Mesothelial cell of epicardium (in vitro differentiated cells): Measurements from ENCODE around the gene ZNF362. TPM values are rescaled to one million over a fixed set of nuclear protein-coding genes. Genes with fewer than 3 reads are reported as not detected.

Source experiments
- DNase-seq, 2 experiments: peaks; one replicate each; pipeline ENCODE4 v3.0.0; 2021; ENCODE audit warnings: low spot score in 2 of 2; ENCODE audit not compliant: unreplicated experiment in 2 of 2
- H3K27ac Mint-ChIP-seq: 2 replicates; pipeline ENCODE4 v1.8.0; 2021; ENCODE audit warnings: mixed read lengths
- H3K27me3 Mint-ChIP-seq: 2 replicates; pipeline ENCODE4 v1.8.0; 2021; ENCODE audit warnings: low read depth, mixed read lengths
- H3K36me3 Mint-ChIP-seq: 2 replicates; pipeline ENCODE4 v1.8.0; 2021; ENCODE audit warnings: mixed read lengths
- H3K4me1 Mint-ChIP-seq: 2 replicates; pipeline ENCODE4 v1.8.0; 2021; ENCODE audit warnings: mixed read lengths
- H3K4me3 Mint-ChIP-seq: 2 replicates; pipeline ENCODE4 v1.8.0; 2021; ENCODE audit warnings: mild to moderate bottlenecking, moderate library complexity, mixed read lengths
- H3K9me3 Mint-ChIP-seq: 2 replicates; pipeline ENCODE4 v1.8.0; 2021; ENCODE audit warnings: mixed read lengths
- total RNA-seq: library from RNA; stranded (reverse); gene quantifications from 3 replicates; pipeline ENCODE4 v1.2.1, GENCODE V29; 2021
- TF ChIP-seq, protein P1 (sequence below): fragments of 200-600 bp; sonication (generic); IDR thresholded peaks from one replicate; pipeline ENCODE4 v1.5.0; 2021; ENCODE audit warnings: antibody characterized with exemption; ENCODE audit not compliant: unreplicated experiment

Gene ZNF362
- total RNA-seq, 1 donor from 2014 or later, result 114 TPM

DNA sequence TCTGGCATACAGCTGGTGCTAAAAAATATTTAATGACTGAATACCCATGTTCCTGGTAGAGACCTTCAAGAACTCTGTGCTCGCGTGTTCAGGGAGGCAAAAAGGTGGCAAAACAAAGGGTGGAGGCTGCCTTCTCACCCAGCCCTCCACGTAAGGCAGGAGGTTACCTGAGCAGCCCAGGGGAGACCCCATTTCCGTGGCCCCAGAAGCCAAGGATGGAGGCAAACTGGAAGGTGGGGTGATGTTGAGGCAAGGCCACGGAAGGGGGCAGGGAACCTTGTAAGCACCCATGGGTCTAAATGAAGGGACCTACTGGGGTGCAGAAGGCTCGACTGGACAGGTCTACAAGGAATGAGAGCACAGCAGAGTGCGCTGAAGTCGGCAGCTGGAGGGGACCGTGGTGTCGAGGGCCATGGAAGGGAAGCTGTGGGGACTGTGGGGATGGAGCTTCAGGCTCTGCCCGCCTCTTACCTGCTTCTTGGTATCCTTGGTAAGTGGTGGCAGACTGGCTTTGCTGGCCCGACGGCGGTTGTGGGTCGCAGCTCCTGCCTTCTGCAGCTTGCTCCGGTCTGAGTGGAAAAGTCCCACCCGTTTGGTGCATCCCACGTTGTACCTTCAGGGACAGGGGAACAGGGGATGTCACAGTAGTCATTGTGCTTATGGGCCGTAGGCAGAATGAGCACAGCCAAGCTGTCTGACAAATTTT lies 73.5 kb downstream of the ZNF362 start:
- H3K4me1 Mint-ChIP-seq, result peaks cover 4% of the 10 kb centered on the region
- H3K36me3 Mint-ChIP-seq, result peaks cover 46% of the 10 kb centered on the region
- no peak overlapping the region for H3K4me3 Mint-ChIP-seq
- H3K27me3 Mint-ChIP-seq, result no peaks in the 10 kb centered on the region
- no peak for DNase-seq
- TF ChIP-seq, protein P1, sequence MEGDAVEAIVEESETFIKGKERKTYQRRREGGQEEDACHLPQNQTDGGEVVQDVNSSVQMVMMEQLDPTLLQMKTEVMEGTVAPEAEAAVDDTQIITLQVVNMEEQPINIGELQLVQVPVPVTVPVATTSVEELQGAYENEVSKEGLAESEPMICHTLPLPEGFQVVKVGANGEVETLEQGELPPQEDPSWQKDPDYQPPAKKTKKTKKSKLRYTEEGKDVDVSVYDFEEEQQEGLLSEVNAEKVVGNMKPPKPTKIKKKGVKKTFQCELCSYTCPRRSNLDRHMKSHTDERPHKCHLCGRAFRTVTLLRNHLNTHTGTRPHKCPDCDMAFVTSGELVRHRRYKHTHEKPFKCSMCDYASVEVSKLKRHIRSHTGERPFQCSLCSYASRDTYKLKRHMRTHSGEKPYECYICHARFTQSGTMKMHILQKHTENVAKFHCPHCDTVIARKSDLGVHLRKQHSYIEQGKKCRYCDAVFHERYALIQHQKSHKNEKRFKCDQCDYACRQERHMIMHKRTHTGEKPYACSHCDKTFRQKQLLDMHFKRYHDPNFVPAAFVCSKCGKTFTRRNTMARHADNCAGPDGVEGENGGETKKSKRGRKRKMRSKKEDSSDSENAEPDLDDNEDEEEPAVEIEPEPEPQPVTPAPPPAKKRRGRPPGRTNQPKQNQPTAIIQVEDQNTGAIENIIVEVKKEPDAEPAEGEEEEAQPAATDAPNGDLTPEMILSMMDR, result no peak
- no peak overlapping the region for H3K27ac Mint-ChIP-seq
- H3K9me3 Mint-ChIP-seq, result no peaks in the 10 kb centered on the region

DNA sequence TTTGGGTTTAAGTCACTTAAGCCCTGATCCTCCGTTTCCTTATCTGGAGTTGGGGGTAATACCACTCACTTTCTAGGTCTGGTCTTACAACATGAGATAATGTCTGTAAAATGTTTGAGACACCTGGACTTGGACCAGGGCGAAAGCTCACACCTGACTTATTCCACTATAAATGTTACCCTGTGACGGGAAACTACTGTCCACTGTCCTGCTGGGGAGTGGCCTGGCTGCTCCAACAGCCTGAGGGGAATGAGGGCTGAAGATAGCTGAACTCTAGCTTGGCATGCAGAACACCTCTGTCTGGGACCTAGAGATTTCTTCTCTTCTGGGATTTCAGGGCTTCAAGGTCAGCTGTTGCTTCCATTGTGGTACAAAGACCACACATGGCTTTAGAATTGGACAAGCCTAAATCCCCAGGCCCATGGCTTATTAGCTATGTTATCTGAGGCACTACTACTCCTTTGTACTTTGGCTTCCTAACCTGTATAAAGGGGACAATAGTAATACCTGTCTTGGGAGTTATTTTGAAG lies 74.1 kb downstream of the ZNF362 start:
- no peaks in the 10 kb centered on the region for H3K9me3 Mint-ChIP-seq
- H3K4me1 Mint-ChIP-seq, result peaks cover 6% of the 10 kb centered on the region
- no peak overlapping the region for H3K4me3 Mint-ChIP-seq
- peaks cover 42% of the 10 kb centered on the region for H3K36me3 Mint-ChIP-seq
- H3K27ac Mint-ChIP-seq, result no peak overlapping the region
- DNase-seq, result no peak
- TF ChIP-seq, protein P1, result no peak
- no peaks in the 10 kb centered on the region for H3K27me3 Mint-ChIP-seq

DNA sequence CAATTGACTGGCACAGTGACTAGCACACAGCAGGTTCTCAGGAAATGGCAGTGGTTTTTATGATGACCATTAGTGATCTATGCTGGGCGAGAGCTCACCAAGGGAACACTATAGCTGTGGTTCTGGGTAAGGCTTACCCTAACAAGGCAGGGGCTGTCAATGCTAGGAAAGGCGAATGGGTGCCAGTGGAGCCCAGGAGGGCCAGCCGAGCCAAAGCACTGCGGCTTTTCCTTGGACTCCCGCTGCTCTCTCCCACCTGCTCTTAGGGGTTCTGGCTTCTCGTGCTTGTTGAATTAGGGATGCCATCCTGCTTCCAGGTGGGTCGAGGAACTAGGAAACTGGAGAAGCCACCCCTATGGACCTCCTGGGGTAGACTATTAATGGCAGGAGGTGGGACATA lies 74.6 kb downstream of the ZNF362 start:
- Mint-ChIP-seq H3K9me3 (no peaks in the 10 kb centered on the region), H3K36me3 (peaks cover 37% of the 10 kb centered on the region), H3K27ac (no peak overlapping the region), H3K4me1 (peaks cover 6% of the 10 kb centered on the region), H3K27me3 (no peaks in the 10 kb centered on the region), H3K4me3 (no peak overlapping the region)
- DNase-seq, result no peak
- TF ChIP-seq, protein P1, result no peak

DNA sequence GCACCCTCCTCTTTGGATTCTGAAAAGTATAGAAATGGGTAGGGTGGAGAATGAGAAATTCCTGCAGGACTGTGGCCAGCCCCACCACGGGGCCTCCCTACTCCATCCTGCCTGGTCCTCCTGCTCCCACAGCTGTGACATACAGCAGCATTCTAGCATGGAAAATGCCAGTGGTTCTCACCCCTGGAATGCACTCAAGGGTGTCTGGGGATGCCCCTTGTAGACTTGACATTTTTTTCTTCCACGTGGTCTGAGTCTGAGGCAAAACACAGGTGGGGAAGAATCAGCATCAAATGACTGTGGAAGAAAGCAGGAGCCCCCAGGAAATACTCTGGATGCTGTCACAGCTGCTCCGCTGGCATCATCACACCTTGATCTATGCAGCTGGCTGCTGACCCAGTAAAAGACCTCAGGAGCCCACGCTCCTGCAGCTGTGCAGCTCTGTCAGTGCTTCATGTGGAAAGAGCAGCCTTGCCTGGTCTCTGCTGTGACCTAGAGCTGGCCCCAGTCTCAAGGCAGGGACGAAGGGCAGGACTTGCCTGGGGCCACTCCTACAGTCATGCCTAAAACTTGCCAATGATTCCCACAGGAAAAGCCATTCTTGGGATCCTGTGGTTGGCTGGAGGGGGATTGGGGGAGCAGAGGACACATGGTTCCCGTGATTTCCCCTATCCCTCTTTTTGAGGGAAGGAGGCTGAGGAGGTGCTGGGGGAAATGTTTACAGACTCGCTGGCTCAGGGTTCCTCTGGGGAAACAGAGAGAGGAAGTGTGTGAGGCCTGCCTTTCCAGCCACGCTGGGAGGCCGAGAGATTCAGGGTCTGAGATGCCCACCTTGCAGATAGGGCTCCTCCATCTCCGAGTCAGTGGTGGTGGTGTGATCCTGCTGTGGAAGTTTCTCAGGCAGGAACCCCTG lies 75.4 kb downstream of the ZNF362 start:
- Mint-ChIP-seq H3K9me3 (no peaks in the 10 kb centered on the region), H3K4me3 (no peak overlapping the region), H3K27me3 (no peaks in the 10 kb centered on the region), H3K36me3 (peaks cover 34% of the 10 kb centered on the region), H3K27ac (no peak overlapping the region), H3K4me1 (peaks cover 9% of the 10 kb centered on the region)
- TF ChIP-seq, protein P1, result no peak
- no peak for DNase-seq

DNA sequence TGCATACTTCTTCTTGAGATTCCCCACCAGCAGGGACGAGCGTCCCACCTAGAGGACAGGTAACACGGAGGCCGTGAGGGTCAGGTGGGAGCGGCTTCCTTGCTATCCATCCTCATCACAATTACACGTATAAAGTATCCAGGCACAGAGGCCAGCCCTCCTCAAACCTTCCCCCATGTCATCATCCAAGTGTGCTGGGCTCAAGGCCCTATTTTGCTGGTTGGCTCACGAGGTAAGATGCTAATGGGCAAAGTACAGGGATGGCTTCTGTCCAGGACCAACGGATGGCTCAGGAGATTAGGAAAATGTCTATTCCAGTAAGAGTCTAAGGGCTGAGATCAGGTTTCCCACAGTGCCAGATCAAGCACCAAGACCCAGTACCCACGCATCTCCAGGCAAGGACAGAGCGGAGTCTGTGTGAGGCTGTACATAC lies 76.1 kb downstream of the ZNF362 start:
- peaks cover 34% of the 10 kb centered on the region for H3K36me3 Mint-ChIP-seq
- H3K4me3 Mint-ChIP-seq, result no peak overlapping the region
- no peaks in the 10 kb centered on the region for H3K27me3 Mint-ChIP-seq
- no peaks in the 10 kb centered on the region for H3K9me3 Mint-ChIP-seq
- H3K27ac Mint-ChIP-seq, result peak overlapping the region; percentile 34
- no peak for DNase-seq
- peaks cover 9% of the 10 kb centered on the region for H3K4me1 Mint-ChIP-seq
- TF ChIP-seq, protein P1, result no peak
